Astrocyte of the cerebellum (primary cell): ENCODE data around the gene IQCE.

ENCODE experiments used
- DNase-seq: peaks from one replicate; pipeline ENCODE4 v3.0.0-alpha.2; 2011; ENCODE audit warnings: low read depth
- H3K4me3 ChIP-seq: 2 replicates; pipeline ENCODE4 v1.5.1; 2011; ENCODE audit warnings: mild to moderate bottlenecking, low read depth, low read length, moderate library complexity
- CTCF ChIP-seq: IDR thresholded peaks from 2 replicates; pipeline ENCODE4 v1.5.1; 2012; ENCODE audit warnings: low read length, low read depth, moderate library complexity, mild to moderate bottlenecking; ENCODE audit errors: missing control alignments
- in situ Hi-C: cut with HindIII; loops from 2 replicates; pipeline ENCODE4 v1.10.0; 2017; ENCODE audit warnings: low sequenced_read_pairs

The IQCE gene

GRCh38 chr7:2594599-2594998, 35.8 kb downstream of the IQCE start:
- in situ Hi-C loops = no loop called here
- no peak for DNase-seq
- no peak overlapping the region for H3K4me3 ChIP-seq
- no peak for TF ChIP-seq CTCF

- TF ChIP-seq CTCF = no peak
- no peak for DNase-seq
- in situ Hi-C loops = no loop called here
- H3K4me3 ChIP-seq = no peak overlapping the region
Measured at GRCh38 chr7:2595258-2595860, 36.6 kb downstream of the IQCE start.

GRCh38 chr7:2596464-2597272, 37.9 kb downstream of the IQCE start:
- in situ Hi-C loops = no loop called here
- DNase-seq = no peak
- no peak for TF ChIP-seq CTCF
- H3K4me3 ChIP-seq = no peak overlapping the region

GRCh38 chr7:2597273-2597640, 38.5 kb downstream of the IQCE start:
- in situ Hi-C loops = no loop called here
- no peak for DNase-seq
- TF ChIP-seq CTCF = no peak
- H3K4me3 ChIP-seq = no peak overlapping the region

- no peak for DNase-seq
- no peak for TF ChIP-seq CTCF
- in situ Hi-C loops = no loop called here
- no peak overlapping the region for H3K4me3 ChIP-seq
Measured at GRCh38 chr7:2598154-2598823, 39.5 kb downstream of the IQCE start.

GRCh38 chr7:2601065-2601464, 42.3 kb downstream of the IQCE start:
- no peak overlapping the region for H3K4me3 ChIP-seq
- DNase-seq = no peak
- in situ Hi-C loops = no loop called here
- TF ChIP-seq CTCF = no peak
